ENCODE data around the gene FAR2.

DNA sequence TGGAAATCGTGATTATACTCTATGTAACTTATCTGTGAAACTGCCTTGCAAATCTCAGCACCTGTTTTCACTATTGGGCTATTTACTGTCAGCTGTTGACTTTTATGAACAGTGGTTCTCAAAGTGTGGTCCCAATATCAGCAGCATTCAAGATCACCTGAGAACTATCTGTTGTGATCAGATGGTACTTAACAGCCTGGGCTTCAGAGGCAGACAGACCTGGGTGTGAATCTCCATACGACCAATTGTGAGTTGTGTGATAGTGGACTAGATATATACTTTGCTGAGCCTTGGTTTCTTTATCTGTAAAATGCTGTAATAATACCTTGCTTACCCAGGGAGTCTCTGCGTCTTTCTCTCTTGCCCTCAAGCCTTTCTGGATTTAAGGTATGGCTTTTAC lies 126.8 kb downstream of the FAR2 start:
- TF ChIP-seq EZH2 (IDR thresholded peaks at IDR 0.05; ENCODE audit: insufficient read depth, poor library complexity, severe bottlenecking), result no peak
- no peak for TF ChIP-seq EZH2phosphoT487 (IDR thresholded peaks at IDR 0.05; ENCODE audit: insufficient read depth, low read depth)
